Gastroesophageal sphincter (tissue), 4 donors: Measurements from ENCODE around the gene ZBTB8B. TPM values are rescaled to one million over a fixed set of nuclear protein-coding genes. Genes with fewer than 3 reads are reported as not detected.

Experiments
- ATAC-seq: fragments of 150-250 bp; one replicate; pipeline ENCODE4 v1.9.1; 2016; ENCODE audit warnings: mild to moderate bottlenecking, moderate library complexity
- H3K27ac ChIP-seq, 4 donors: fragments of 200-600 bp; sonication (generic) in 3 of 4; 1 replicate in 3 of 4; 2 replicates in 1 of 4; pipeline ENCODE4 v1.5.1; 2016 to 2019
- H3K27me3 ChIP-seq: fragments of 200-600 bp; sonication (generic); one replicate; pipeline ENCODE4 v1.5.1; 2019
- H3K36me3 ChIP-seq, 2 donors: fragments of 200-600 bp; sonication (generic); one replicate each; pipeline ENCODE4 v1.5.1; 2019; ENCODE audit warnings: control low read depth in 1 of 2
- H3K4me1 ChIP-seq, 3 donors: fragments of 200-600 bp; sonication (generic); 1 replicate in 2 of 3; 2 replicates in 1 of 3; pipeline ENCODE4 v1.5.1; 2016 to 2019; ENCODE audit warnings: control low read depth in 2 of 3
- H3K4me3 ChIP-seq, 2 donors: fragments of 200-600 bp; sonication (generic); one replicate each; pipeline ENCODE4 v1.5.1; 2019; ENCODE audit warnings: mild to moderate bottlenecking in 1 of 2, moderate library complexity in 1 of 2
- H3K9me3 ChIP-seq, 3 donors: fragments of 200-600 bp; sonication (generic); one replicate each; pipeline ENCODE4 v1.5.1; 2017 to 2019; ENCODE audit warnings: control low read depth in 2 of 3
- EP300 ChIP-seq: sonication (generic); formaldehyde crosslinking; IDR thresholded peaks from one replicate; pipeline ENCODE4 v1.6.1; 2017; ENCODE audit warnings: antibody characterized with exemption, mild to moderate bottlenecking
- POLR2A ChIP-seq, 2 donors: fragments of 450-650 bp; IDR thresholded peaks; one replicate each; pipeline ENCODE4 v1.6.1; 2017; ENCODE audit warnings: antibody characterized with exemption in 2 of 2, mild to moderate bottlenecking in 2 of 2, moderate library complexity in 1 of 2
- POLR2AphosphoS5 ChIP-seq: sonication (generic); formaldehyde crosslinking; IDR thresholded peaks from one replicate; pipeline ENCODE4 v1.6.1; 2017; ENCODE audit warnings: antibody characterized with exemption
- WGBS, 2 donors: methylation state at CpG; one replicate each; pipeline ENCODE4 v1.1.5; 2018; ENCODE audit warnings: low coverage in 1 of 2; 5-methylcytosine and 5-hydroxymethylcytosine counted together
- total RNA-seq, 4 donors: library from RNA; depleted of rRNA; stranded (reverse); fragments of >200 nt; gene quantifications; one replicate each; pipeline ENCODE4 v1.1.0, GENCODE V29; 2016
- TF ChIP-seq, protein P1 (sequence below), 4 experiments: fragments of 200-600 bp in 2 of 4; fragments of 450-650 bp in 2 of 4; sonication (generic) in 1 of 4; IDR thresholded peaks; one replicate each; pipeline ENCODE4 v1.5.1; 2017 to 2019; ENCODE audit warnings: antibody characterized with exemption in 4 of 4, mild to moderate bottlenecking in 2 of 4, moderate library complexity in 2 of 4

ZBTB8B gene
- total RNA-seq, 4 donors from 2014 or later, result under 0.01 to 0.16 TPM; not detected in 2

DNA sequence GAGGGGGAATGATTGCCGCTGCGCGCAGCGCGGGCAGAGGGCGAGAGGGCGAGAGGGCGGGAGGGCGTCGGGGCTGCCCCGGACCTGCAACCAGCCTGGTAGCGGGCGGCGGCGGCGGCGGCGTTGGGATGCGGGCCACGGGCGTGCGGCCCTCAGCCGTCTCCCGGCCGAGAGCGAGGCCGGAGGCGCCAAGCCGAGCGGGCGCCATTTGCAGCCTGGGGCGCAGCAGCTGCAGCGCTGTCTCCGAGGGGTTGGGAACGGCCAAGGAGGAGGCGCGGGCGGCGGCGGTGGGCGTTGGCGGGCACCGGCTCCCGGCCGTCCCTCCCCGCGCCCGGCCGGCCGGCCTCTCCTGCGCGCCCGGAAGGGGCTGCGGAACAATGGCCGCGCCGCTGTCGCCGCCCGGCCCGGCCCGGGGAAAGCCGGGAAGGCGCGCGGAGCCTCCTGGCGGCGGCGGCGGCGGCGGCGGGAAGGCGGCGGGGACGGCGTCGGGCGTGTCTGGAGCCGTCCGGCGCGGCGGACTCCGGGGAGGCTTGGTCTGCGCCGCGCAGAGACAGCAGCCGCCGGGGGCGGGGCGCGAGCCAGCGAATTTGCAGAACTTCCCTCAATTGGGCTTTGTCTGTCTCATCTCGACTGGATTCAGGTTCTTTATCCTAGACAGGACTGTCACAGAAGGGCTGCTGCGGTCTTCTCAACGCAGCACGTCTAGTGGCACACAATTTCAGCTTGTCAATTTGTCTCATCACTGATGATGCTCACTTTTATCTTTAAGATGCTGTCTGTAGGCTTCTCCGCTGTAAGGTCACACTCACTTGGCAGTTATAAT lies 35.7 kb downstream of the ZBTB8B start:
- Histone ChIP-seq H3K27me3 (no peaks in the 10 kb centered on the region), H3K27ac (peak overlapping the region; percentile 88 to 99 (median 98)), H3K4me3 (peak overlapping the region; percentile 76 to 81), H3K36me3 (no peaks in the 10 kb centered on the region), H3K4me1 (peaks cover 7 to 48% (median 15%) of the 10 kb centered on the region in 3 donors), H3K9me3 (no peaks in the 10 kb centered on the region)
- ATAC-seq, result peak; percentile 89
- TF ChIP-seq, protein P1, sequence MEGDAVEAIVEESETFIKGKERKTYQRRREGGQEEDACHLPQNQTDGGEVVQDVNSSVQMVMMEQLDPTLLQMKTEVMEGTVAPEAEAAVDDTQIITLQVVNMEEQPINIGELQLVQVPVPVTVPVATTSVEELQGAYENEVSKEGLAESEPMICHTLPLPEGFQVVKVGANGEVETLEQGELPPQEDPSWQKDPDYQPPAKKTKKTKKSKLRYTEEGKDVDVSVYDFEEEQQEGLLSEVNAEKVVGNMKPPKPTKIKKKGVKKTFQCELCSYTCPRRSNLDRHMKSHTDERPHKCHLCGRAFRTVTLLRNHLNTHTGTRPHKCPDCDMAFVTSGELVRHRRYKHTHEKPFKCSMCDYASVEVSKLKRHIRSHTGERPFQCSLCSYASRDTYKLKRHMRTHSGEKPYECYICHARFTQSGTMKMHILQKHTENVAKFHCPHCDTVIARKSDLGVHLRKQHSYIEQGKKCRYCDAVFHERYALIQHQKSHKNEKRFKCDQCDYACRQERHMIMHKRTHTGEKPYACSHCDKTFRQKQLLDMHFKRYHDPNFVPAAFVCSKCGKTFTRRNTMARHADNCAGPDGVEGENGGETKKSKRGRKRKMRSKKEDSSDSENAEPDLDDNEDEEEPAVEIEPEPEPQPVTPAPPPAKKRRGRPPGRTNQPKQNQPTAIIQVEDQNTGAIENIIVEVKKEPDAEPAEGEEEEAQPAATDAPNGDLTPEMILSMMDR (IDR thresholded peaks at IDR 0.05), result peak in 2 of 4 experiments; percentile 65 to 66
- TF ChIP-seq POLR2A (IDR thresholded peaks at IDR 0.05), result peak; percentile 60 to 78
- TF ChIP-seq POLR2AphosphoS5, result no peak
- TF ChIP-seq EP300, result no peak
- WGBS, 2 donors, result 5 to 8% methylated on average over 7 to 9 of the region's 99 CpGs

DNA sequence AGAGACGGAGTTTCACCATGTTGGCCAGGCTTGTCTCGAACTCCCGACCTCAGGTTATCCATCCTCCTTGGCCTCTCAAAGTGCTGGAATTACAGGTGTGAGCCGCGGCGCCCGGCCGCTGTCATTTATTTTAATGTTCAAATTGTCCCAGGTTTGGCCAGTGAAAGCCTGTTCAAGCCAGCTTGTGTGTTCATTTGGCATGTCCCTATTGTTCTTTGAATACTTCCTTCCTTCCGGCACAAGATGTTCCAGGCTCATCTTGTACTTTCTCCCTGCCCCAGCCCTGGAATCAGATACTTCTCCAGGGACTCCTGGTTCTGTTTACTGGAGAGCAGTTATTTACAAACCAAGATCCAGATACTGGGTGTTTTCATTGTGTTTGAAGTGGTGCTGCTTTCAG lies 37.0 kb downstream of the ZBTB8B start:
- TF ChIP-seq POLR2AphosphoS5, result peak; percentile 87
- peak; percentile 9 for TF ChIP-seq EP300
- TF ChIP-seq, protein P1 (IDR thresholded peaks at IDR 0.05), result no peak
- TF ChIP-seq POLR2A (IDR thresholded peaks at IDR 0.05), result no peak
- H3K4me3 ChIP-seq, result no peak overlapping the region
- H3K4me1 ChIP-seq, result peaks cover 7 to 39% (median 11%) of the 10 kb centered on the region in 3 donors
- H3K9me3 ChIP-seq, result no peaks in the 10 kb centered on the region
- WGBS, 2 donors, result 50 to 75% methylated on average over 2 to 9 of the region's 9 CpGs
- peak overlapping the region; percentile 69 to 99 (median 88) for H3K27ac ChIP-seq
- no peaks in the 10 kb centered on the region for H3K36me3 ChIP-seq
- peak; percentile 71 for ATAC-seq
- H3K27me3 ChIP-seq, result no peaks in the 10 kb centered on the region

DNA sequence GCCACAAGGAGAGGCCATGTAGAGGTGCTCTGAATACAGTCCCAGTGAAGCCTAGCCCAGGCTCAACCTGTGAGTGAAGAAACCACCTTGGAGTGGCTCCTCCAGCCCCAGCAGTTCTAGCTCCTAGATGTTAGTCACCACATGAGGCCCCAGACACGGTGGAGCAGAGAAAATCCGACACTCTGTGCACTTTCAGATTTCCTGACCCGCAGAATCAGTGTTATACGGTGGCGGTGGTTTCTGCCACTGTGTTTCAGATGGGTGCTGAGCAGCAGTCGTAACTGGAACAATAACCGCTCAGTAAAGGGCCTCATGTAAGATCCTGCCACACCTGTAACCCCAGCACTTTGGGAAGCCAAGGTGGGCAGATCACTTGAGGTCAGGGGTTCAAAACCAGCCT lies 38.3 kb downstream of the ZBTB8B start:
- peak overlapping the region in 3 of 4 donors; percentile 10 to 99 (median 97) for H3K27ac ChIP-seq
- peaks cover 7 to 34% (median 11%) of the 10 kb centered on the region in 3 donors for H3K4me1 ChIP-seq
- no peak overlapping the region for H3K4me3 ChIP-seq
- H3K9me3 ChIP-seq, result no peaks in the 10 kb centered on the region
- no peak for ATAC-seq
- TF ChIP-seq POLR2A (IDR thresholded peaks at IDR 0.05), result no peak
- TF ChIP-seq POLR2AphosphoS5, result no peak
- TF ChIP-seq, protein P1 (IDR thresholded peaks at IDR 0.05), result no peak
- TF ChIP-seq EP300, result no peak
- no peaks in the 10 kb centered on the region for H3K27me3 ChIP-seq
- WGBS, 2 donors, result 100% methylated on average over 1 of the region's 7 CpGs
- no peaks in the 10 kb centered on the region for H3K36me3 ChIP-seq

DNA sequence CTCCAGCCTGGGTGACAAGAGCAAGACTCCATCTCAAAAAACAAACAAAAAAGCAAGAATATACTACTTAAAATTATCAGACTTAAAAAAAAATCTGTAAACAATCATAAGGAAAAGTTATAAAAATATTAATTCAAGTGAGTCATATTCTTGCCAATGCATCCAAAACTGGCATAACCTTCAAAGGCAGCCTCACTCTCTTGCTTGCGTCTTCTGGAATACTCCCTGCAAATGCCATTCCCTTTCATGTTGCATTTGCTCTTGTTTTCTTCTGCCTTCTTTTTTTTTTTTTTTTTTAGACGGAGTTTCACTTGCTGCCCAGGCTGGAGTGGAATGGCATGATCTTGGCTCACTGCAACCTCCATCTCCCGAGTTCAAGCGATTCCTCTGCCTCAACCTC lies 42.1 kb downstream of the ZBTB8B start:
- Histone ChIP-seq H3K27me3 (peaks cover 8% of the 10 kb centered on the region), H3K9me3 (no peaks in the 10 kb centered on the region), H3K4me3 (no peak overlapping the region), H3K36me3 (no peaks in the 10 kb centered on the region), H3K27ac (no peak overlapping the region), H3K4me1 (peaks cover 0 to 14% (median 4%) of the 10 kb centered on the region in 3 donors)
- 65 to 71% methylated on average over 3 to 4 of the region's 4 CpGs for WGBS, 2 donors
- TF ChIP-seq POLR2AphosphoS5 (no peak), POLR2A (IDR thresholded peaks at IDR 0.05) (no peak), EP300 (no peak)
- TF ChIP-seq, protein P1 (IDR thresholded peaks at IDR 0.05), result no peak
- ATAC-seq, result no peak

DNA sequence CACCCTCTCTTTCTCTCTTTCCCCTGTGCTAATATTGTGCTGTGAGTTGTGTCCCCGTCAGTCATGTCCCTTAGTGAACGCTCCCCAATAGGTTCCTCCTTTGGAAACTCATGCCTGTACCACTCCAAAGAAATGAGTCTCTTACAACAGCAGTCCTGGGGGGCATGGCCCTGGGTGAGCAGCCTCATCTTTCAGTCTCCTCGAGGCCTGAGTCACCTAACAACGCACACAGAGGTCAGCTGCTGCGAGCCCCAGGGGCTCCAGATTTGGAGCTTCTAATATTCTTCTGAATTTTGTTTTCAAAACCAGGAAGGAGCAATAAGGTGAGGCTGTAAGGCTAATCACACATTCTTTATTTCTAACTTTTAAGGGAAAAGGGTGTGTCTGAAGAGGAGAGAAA lies 43.9 kb downstream of the ZBTB8B start:
- H3K4me1 ChIP-seq, result no peaks in the 10 kb centered on the region
- no peak overlapping the region for H3K27ac ChIP-seq
- H3K27me3 ChIP-seq, result peaks cover 8% of the 10 kb centered on the region
- ATAC-seq, result no peak
- no peaks in the 10 kb centered on the region for H3K9me3 ChIP-seq
- H3K4me3 ChIP-seq, result no peak overlapping the region
- 83% methylated on average over 4 of the region's 5 CpGs; no CpG with 5 or more reads in 1 of the 2 donors for WGBS, 2 donors
- TF ChIP-seq POLR2A (IDR thresholded peaks at IDR 0.05) (no peak), POLR2AphosphoS5 (no peak), EP300 (no peak)
- TF ChIP-seq, protein P1 (IDR thresholded peaks at IDR 0.05), result no peak
- H3K36me3 ChIP-seq, result no peaks in the 10 kb centered on the region
